HCT116 (cell line): ENCODE results near the gene C1orf174. TPM values are rescaled to one million over a fixed set of nuclear protein-coding genes. Genes with fewer than 3 reads are reported as not detected.

Experiments used
- ATAC-seq: fragments of 200-7000 bp; cut with Tn5 transposase; 2 replicates; pipeline ENCODE4 v1.9.1; 2020; ENCODE audit warnings: mild to moderate bottlenecking, moderate library complexity
- BruUV-seq: library from RNA; stranded (reverse); fragments of 400-500 nt; replicated peaks from 2 replicates; lab custom pipeline; 2021; lab: Mats Ljungman, UMichigan
- CTCF ChIA-PET: fragments of 300-600 bp; sonication (Branson Sonifier 250); formaldehyde crosslinking; loops from one replicate; lab custom pipeline; 2021; ENCODE audit warnings: antibody characterized with exemption; lab: Charles Lee
- POLR2A ChIA-PET: fragments of 300-600, 350-600 bp; sonication (Branson Sonifier 250); formaldehyde crosslinking; loops from one replicate; lab custom pipeline; 2021; ENCODE audit warnings: antibody characterized with exemption; lab: Charles Lee
- RAD21 ChIA-PET, 2 experiments: fragments of 300-600 bp; sonication (Branson Sonifier 250); formaldehyde crosslinking; loops; one replicate each; lab custom pipeline; 2023; ENCODE audit warnings: low total read pairs in 2 of 2; ENCODE audit not compliant: uncharacterized antibody in 2 of 2, unreplicated experiment in 2 of 2, low non-redundant PET in 1 of 2; lab: Charles Lee
- DNase-seq: peaks from one replicate; pipeline ENCODE4 v3.0.0-alpha.2; 2010; ENCODE audit warnings: low read depth, low spot score
- H2AFZ ChIP-seq: fragments of 200-600 bp; shearing (Covaris generic), sonication (generic); 2 replicates; pipeline ENCODE4 v1.6.1; 2017; ENCODE audit warnings: low read depth, mixed run types, mixed read lengths, antibody characterized with exemption, low read length; ENCODE audit not compliant: poor library complexity, severe bottlenecking
- H3K27ac ChIP-seq: 2 replicates; pipeline ENCODE4 v1.5.1; 2012; ENCODE audit warnings: low read depth, low read length
- H3K27me3 ChIP-seq: fragments of 200-600 bp; sonication (generic); 2 replicates; pipeline ENCODE4 v1.6.1; 2016; ENCODE audit warnings: mixed run types, low read length, mixed read lengths; ENCODE audit not compliant: insufficient read depth
- H3K36me3 ChIP-seq, 2 experiments: fragments of 200-500 bp in 1 of 2; fragments of 200-600 bp in 1 of 2; sonication (Bioruptor generic) in 1 of 2; sonication (generic) in 1 of 2; 2 replicates each; pipeline versions ENCODE4 v1.5.1 to v1.6.1; 2014 to 2016; ENCODE audit warnings: low read length in 2 of 2, inconsistent platforms in 1 of 2, mixed read lengths in 1 of 2, mixed run types in 1 of 2; ENCODE audit not compliant: insufficient read depth in 2 of 2, control insufficient read depth in 1 of 2
- H3K4me1 ChIP-seq, 2 experiments: fragments of 200-600 bp in 1 of 2; sonication (generic) in 1 of 2; 2 replicates each; pipeline versions ENCODE4 v1.5.1 to v1.6.1; 2012 to 2017; ENCODE audit warnings: low read length in 2 of 2, inconsistent platforms in 1 of 2, mild to moderate bottlenecking in 1 of 2, mixed read lengths in 1 of 2, mixed run types in 1 of 2, moderate library complexity in 1 of 2; ENCODE audit not compliant: insufficient read depth in 2 of 2, control insufficient read depth in 1 of 2
- H3K4me2 ChIP-seq: fragments of 200-600 bp; sonication (generic); 2 replicates; pipeline ENCODE4 v1.6.1; 2017; ENCODE audit warnings: mixed run types, low read length, mixed read lengths
- H3K4me3 ChIP-seq, 2 experiments: fragments of 200-600 bp in 1 of 2; sonication (generic) in 1 of 2; replicated peaks in 1 of 2; 2 replicates each; pipeline ENCODE4 v1.5.1; 2011 to 2016; ENCODE audit warnings: low read length in 2 of 2, control low read depth in 1 of 2, low read depth in 1 of 2, mild to moderate bottlenecking in 1 of 2, mixed read lengths in 1 of 2, mixed run types in 1 of 2
- H3K79me2 ChIP-seq: fragments of 200-600 bp; sonication (generic); 2 replicates; pipeline ENCODE4 v1.6.1; 2017; ENCODE audit warnings: mild to moderate bottlenecking, mixed run types, low read length, moderate library complexity, mixed read lengths; ENCODE audit not compliant: insufficient read depth
- H3K9ac ChIP-seq: fragments of 200-600 bp; sonication (generic); 2 replicates; pipeline ENCODE4 v1.6.1; 2016; ENCODE audit warnings: low read length, mixed read lengths
- H3K9me2 ChIP-seq: fragments of 200-600 bp; sonication (generic), shearing (Covaris generic); 2 replicates; pipeline ENCODE4 v1.6.1; 2017; ENCODE audit warnings: mixed run types, mild to moderate bottlenecking, moderate library complexity; ENCODE audit not compliant: insufficient read depth
- H3K9me3 ChIP-seq, 2 experiments: fragments of 200-500 bp in 1 of 2; fragments of 200-600 bp in 1 of 2; sonication (Bioruptor generic) in 1 of 2; sonication (generic) in 1 of 2; 2 replicates each; pipeline ENCODE4 v1.6.1; 2014 to 2017; ENCODE audit warnings: low read length in 2 of 2, mixed read lengths in 2 of 2, inconsistent platforms in 1 of 2, low read depth in 1 of 2, mild to moderate bottlenecking in 1 of 2, mixed run types in 1 of 2, moderate library complexity in 1 of 2; ENCODE audit not compliant: control insufficient read depth in 1 of 2, insufficient read depth in 1 of 2
- H4K20me1 ChIP-seq: fragments of 200-600 bp; sonication (generic), shearing (Covaris generic); 2 replicates; pipeline ENCODE4 v1.6.1; 2017; ENCODE audit warnings: mixed run types, mild to moderate bottlenecking, moderate library complexity; ENCODE audit not compliant: insufficient read depth
- CEBPB ChIP-seq: IDR thresholded peaks from 2 replicates; pipeline ENCODE4 v1.6.1; 2012; ENCODE audit warnings: low read depth
- CTCF ChIP-seq, 3 experiments: fragments of 200-600 bp in 1 of 3; sonication (generic) in 1 of 3; IDR thresholded peaks in 2 of 3; conservative IDR thresholded peaks in 1 of 3; 2 replicates each; pipeline ENCODE4 v1.5.1; 2012 to 2017; ENCODE audit warnings: low read depth in 2 of 3, low read length in 2 of 3, antibody characterized with exemption in 1 of 3, borderline replicate concordance in 1 of 3, control low read depth in 1 of 3, mild to moderate bottlenecking in 1 of 3, mixed read lengths in 1 of 3, mixed run types in 1 of 3, moderate library complexity in 1 of 3; ENCODE audit not compliant: insufficient read depth in 1 of 3
- EGR1 ChIP-seq: IDR thresholded peaks from 2 replicates; pipeline ENCODE4 v1.6.1; 2012; ENCODE audit warnings: low read depth
- ELF1 ChIP-seq: IDR thresholded peaks from 2 replicates; pipeline ENCODE4 v1.6.1; 2012; ENCODE audit warnings: low read depth, borderline replicate concordance
- EZH2phosphoT487 ChIP-seq: fragments of 200-600 bp; IDR thresholded peaks from 2 replicates; pipeline ENCODE4 v1.6.1; 2018; ENCODE audit warnings: antibody characterized with exemption, borderline replicate concordance
- JUND ChIP-seq: IDR thresholded peaks from 2 replicates; pipeline ENCODE4 v1.6.1; 2012
- MAX ChIP-seq: IDR thresholded peaks from 2 replicates; pipeline ENCODE4 v1.6.1; 2012
- POLR2A ChIP-seq: IDR thresholded peaks from 2 replicates; pipeline ENCODE4 v1.7.0; 2011; ENCODE audit warnings: borderline replicate concordance; ENCODE audit not compliant: insufficient read depth, insufficient read length; ENCODE audit errors: extremely low read depth
- POLR2AphosphoS5 ChIP-seq: IDR thresholded peaks from 2 replicates; pipeline ENCODE4 v1.6.1; 2011; ENCODE audit warnings: mild to moderate bottlenecking, low read depth, low read length, moderate library complexity
- SP1 ChIP-seq: IDR thresholded peaks from 2 replicates; pipeline ENCODE4 v1.6.1; 2012; ENCODE audit warnings: low read depth
- SRF ChIP-seq: IDR thresholded peaks from 2 replicates; pipeline ENCODE4 v1.6.1; 2012; ENCODE audit warnings: low read depth
- YY1 ChIP-seq: IDR thresholded peaks from 2 replicates; pipeline ENCODE4 v1.6.1; 2011; ENCODE audit warnings: low read length, low read depth, moderate library complexity, mild to moderate bottlenecking; ENCODE audit not compliant: insufficient replicate concordance; ENCODE audit errors: extremely low read depth
- ZFX ChIP-seq: fragments of 450-650 bp; IDR thresholded peaks from 2 replicates; pipeline ENCODE4 v1.6.1; 2017
- ZNF274 ChIP-seq: fragments of 200-500 bp; sonication (Bioruptor generic); IDR thresholded peaks from 2 replicates; pipeline ENCODE4 v1.6.1; 2014; ENCODE audit warnings: mild to moderate bottlenecking, low read depth, low read length, inconsistent platforms
- intact Hi-C: fragments of 100-400 bp; cut with micrococcal nuclease; formaldehyde crosslinking; loops from 2 replicates; pipeline ENCODE4 v1.10.0; 2022
- total RNA-seq: library from RNA; stranded (reverse); gene quantifications from one replicate; pipeline ENCODE4 v1.2.1, GENCODE V29; 2021; ENCODE audit not compliant: unreplicated experiment
- TF ChIP-seq, protein P1 (sequence below): IDR thresholded peaks from 2 replicates; pipeline ENCODE4 v1.6.1; 2012
- TF ChIP-seq, protein P2 (sequence below): IDR thresholded peaks from 2 replicates; pipeline ENCODE4 v1.6.1; 2011; ENCODE audit warnings: mild to moderate bottlenecking, low read length, moderate library complexity; ENCODE audit not compliant: insufficient replicate concordance; ENCODE audit errors: extremely low read depth

C1orf174 gene
- total RNA-seq, 1 experiment from 2014 or later = 33.7 TPM

DNA sequence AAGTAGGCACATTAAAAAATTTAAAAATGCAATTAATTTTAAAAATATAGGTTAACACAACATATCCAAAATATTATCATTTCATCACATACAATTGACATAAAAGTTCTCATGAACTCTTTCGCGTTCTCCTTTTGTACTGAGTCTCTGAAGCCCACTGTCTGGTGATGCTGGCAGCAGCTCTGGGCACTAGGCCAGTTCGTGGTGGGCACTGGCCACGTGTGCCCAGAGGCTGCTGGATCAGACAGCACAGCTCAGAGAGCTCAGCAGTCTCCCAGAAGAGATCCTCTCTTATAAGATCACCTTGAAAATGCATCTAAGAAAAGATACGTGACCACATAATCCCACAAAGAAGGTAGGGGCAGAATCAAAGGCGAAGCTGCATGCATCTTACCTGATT is 53.0 kb downstream of the C1orf174 start:
- DNase-seq (no peak), ATAC-seq (no peak)
- no peaks in the 10 kb centered on the region for H3K27me3 ChIP-seq
- BruUV-seq = no TSS peak
- no peaks in the 10 kb centered on the region for H4K20me1 ChIP-seq
- H2AFZ ChIP-seq = no peak overlapping the region
- ChIA-PET POLR2A (no interaction called here), CTCF (no interaction called here), RAD21 (no interaction called here)
- no peak overlapping the region for H3K9ac ChIP-seq
- no peak overlapping the region for H3K27ac ChIP-seq
- H3K36me3 ChIP-seq = no peaks in the 10 kb centered on the region; a peak in 2 of 4 replicates
- no peaks in the 10 kb centered on the region for H3K4me1 ChIP-seq
- no peak overlapping the region for H3K4me3 ChIP-seq
- no peaks in the 10 kb centered on the region for H3K9me3 ChIP-seq
- no peaks in the 10 kb centered on the region for H3K9me2 ChIP-seq
- TF ChIP-seq, protein P1, sequence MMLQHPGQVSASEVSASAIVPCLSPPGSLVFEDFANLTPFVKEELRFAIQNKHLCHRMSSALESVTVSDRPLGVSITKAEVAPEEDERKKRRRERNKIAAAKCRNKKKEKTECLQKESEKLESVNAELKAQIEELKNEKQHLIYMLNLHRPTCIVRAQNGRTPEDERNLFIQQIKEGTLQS = no peak
- TF ChIP-seq MAX = no peak
- no peak for TF ChIP-seq EZH2phosphoT487
- no peak for TF ChIP-seq EGR1
- no peak for TF ChIP-seq SRF
- TF ChIP-seq ZNF274 = no peak
- no peak for TF ChIP-seq POLR2AphosphoS5
- TF ChIP-seq YY1 = no peak
- no peak for TF ChIP-seq ELF1
- no peak for TF ChIP-seq CEBPB
- TF ChIP-seq, protein P2, sequence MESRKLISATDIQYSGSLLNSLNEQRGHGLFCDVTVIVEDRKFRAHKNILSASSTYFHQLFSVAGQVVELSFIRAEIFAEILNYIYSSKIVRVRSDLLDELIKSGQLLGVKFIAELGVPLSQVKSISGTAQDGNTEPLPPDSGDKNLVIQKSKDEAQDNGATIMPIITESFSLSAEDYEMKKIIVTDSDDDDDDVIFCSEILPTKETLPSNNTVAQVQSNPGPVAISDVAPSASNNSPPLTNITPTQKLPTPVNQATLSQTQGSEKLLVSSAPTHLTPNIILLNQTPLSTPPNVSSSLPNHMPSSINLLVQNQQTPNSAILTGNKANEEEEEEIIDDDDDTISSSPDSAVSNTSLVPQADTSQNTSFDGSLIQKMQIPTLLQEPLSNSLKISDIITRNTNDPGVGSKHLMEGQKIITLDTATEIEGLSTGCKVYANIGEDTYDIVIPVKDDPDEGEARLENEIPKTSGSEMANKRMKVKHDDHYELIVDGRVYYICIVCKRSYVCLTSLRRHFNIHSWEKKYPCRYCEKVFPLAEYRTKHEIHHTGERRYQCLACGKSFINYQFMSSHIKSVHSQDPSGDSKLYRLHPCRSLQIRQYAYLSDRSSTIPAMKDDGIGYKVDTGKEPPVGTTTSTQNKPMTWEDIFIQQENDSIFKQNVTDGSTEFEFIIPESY = no peak
- TF ChIP-seq CTCF (IDR thresholded peaks at IDR 0.05 in 2 of 3, conservative IDR thresholded peaks at IDR 0.05 in 1 of 3; ENCODE audit: borderline replicate concordance in 1 of 3, insufficient read depth in 1 of 3, low read depth in 2 of 3, low read length in 2 of 3) = no peak
- no peak for TF ChIP-seq SP1
- no peak for TF ChIP-seq POLR2A
- no peak for TF ChIP-seq JUND
- TF ChIP-seq ZFX = no peak
- no peaks in the 10 kb centered on the region for H3K79me2 ChIP-seq
- H3K4me2 ChIP-seq = no peak overlapping the region
- intact Hi-C loops = no loop called here
